H9 (cell line): ENCODE results near the gene VDAC1. TPM values are rescaled to one million over a fixed set of nuclear protein-coding genes. Genes with fewer than 3 reads are reported as not detected.
"Not testable (repeated sequence)": the region's sequence is repeated elsewhere in the genome, so short reads cannot be mapped to it uniquely, and the experiment has no call there.

Source experiments
- DNase-seq: peaks from one replicate; pipeline ENCODE4 v3.0.0-alpha.2; 2017
- H2AFZ ChIP-seq: one replicate; pipeline ENCODE4 v1.6.1; 2013; ENCODE audit warnings: mild to moderate bottlenecking, low read length, control low read depth, moderate library complexity
- H2AK5ac ChIP-seq: 2 replicates; pipeline ENCODE4 v1.6.1; 2013; ENCODE audit warnings: low read length, control low read depth, mixed read lengths; ENCODE audit not compliant: insufficient read length
- H2BK120ac ChIP-seq: one replicate; pipeline ENCODE4 v1.6.1; 2013; ENCODE audit warnings: low read depth, mild to moderate bottlenecking, low read length, control low read depth, inconsistent platforms; ENCODE audit not compliant: poor library complexity, severe bottlenecking
- H2BK12ac ChIP-seq: 2 replicates; pipeline ENCODE4 v1.6.1; 2013; ENCODE audit warnings: low read length, control low read depth, mixed read lengths, low read depth; ENCODE audit not compliant: insufficient read length
- H2BK15ac ChIP-seq: 2 replicates; pipeline ENCODE4 v1.6.1; 2013; ENCODE audit warnings: low read depth, low read length, control low read depth
- H2BK20ac ChIP-seq: one replicate; pipeline ENCODE4 v1.6.1; 2013; ENCODE audit warnings: low read depth, mild to moderate bottlenecking, low read length, control low read depth, inconsistent platforms; ENCODE audit not compliant: poor library complexity, severe bottlenecking
- H2BK5ac ChIP-seq: 2 replicates; pipeline ENCODE4 v1.6.1; 2013; ENCODE audit warnings: low read length, control low read depth, mixed read lengths; ENCODE audit not compliant: insufficient read length
- H3K14ac ChIP-seq: 2 replicates; pipeline ENCODE4 v1.6.1; 2013; ENCODE audit warnings: low read length, control low read depth; ENCODE audit not compliant: insufficient read depth
- H3K18ac ChIP-seq: 2 replicates; pipeline ENCODE4 v1.6.1; 2013; ENCODE audit warnings: low read depth, mild to moderate bottlenecking, mixed read lengths, low read length, control low read depth; ENCODE audit not compliant: insufficient read length
- H3K23ac ChIP-seq: 2 replicates; pipeline ENCODE4 v1.6.1; 2013; ENCODE audit warnings: low read length, control low read depth, mixed read lengths, low read depth; ENCODE audit not compliant: insufficient read length
- H3K23me2 ChIP-seq: 2 replicates; pipeline ENCODE4 v1.6.1; 2013; ENCODE audit warnings: low read depth, mild to moderate bottlenecking, mixed read lengths, low read length, control low read depth; ENCODE audit not compliant: insufficient read length, poor library complexity, severe bottlenecking
- H3K27ac ChIP-seq: 2 replicates; pipeline ENCODE4 v1.5.1; 2013; ENCODE audit warnings: low read length, control low read depth, mixed read lengths, low read depth; ENCODE audit not compliant: insufficient read length
- H3K27me3 ChIP-seq: 2 replicates; pipeline ENCODE4 v1.6.1; 2013; ENCODE audit warnings: low read length, control low read depth, inconsistent platforms; ENCODE audit not compliant: insufficient read depth
- H3K4ac ChIP-seq: 2 replicates; pipeline ENCODE4 v1.6.1; 2013; ENCODE audit warnings: low read depth, mild to moderate bottlenecking, control low read depth, inconsistent platforms, low read length, moderate library complexity
- H3K4me1 ChIP-seq: 2 replicates; pipeline ENCODE4 v1.6.1; 2013; ENCODE audit warnings: low read length, control low read depth, inconsistent platforms; ENCODE audit not compliant: insufficient read depth
- H3K4me2 ChIP-seq: 2 replicates; pipeline ENCODE4 v1.6.1; 2013; ENCODE audit warnings: low read length, control low read depth, mixed read lengths; ENCODE audit not compliant: insufficient read length, insufficient read depth
- H3K56ac ChIP-seq: 2 replicates; pipeline ENCODE4 v1.6.1; 2013; ENCODE audit warnings: low read depth, mild to moderate bottlenecking, mixed read lengths, low read length, control low read depth; ENCODE audit not compliant: insufficient read length
- H3K79me1 ChIP-seq: 2 replicates; pipeline ENCODE4 v1.6.1; 2013; ENCODE audit warnings: low read depth, mild to moderate bottlenecking, moderate library complexity, low read length, control low read depth, inconsistent platforms; ENCODE audit not compliant: insufficient read depth, poor library complexity, severe bottlenecking
- H3K79me2 ChIP-seq: 2 replicates; pipeline ENCODE4 v1.6.1; 2013; ENCODE audit warnings: low read length, control low read depth, inconsistent platforms; ENCODE audit not compliant: insufficient read depth
- H3K9ac ChIP-seq: 2 replicates; pipeline ENCODE4 v1.6.1; 2013; ENCODE audit warnings: low read length, control low read depth, mixed read lengths; ENCODE audit not compliant: insufficient read length; ENCODE audit errors: extremely low read depth
- H3K9me3 ChIP-seq: one replicate; pipeline ENCODE4 v1.6.1; 2013; ENCODE audit warnings: low read depth, low read length, inconsistent platforms; ENCODE audit not compliant: control insufficient read depth
- H3T11ph ChIP-seq: one replicate; pipeline ENCODE4 v1.6.1; 2013; ENCODE audit warnings: mild to moderate bottlenecking, low read length, control low read depth, inconsistent platforms
- H4K20me1 ChIP-seq: one replicate; pipeline ENCODE4 v1.6.1; 2013; ENCODE audit not compliant: control insufficient read depth, insufficient read length, insufficient read depth
- H4K5ac ChIP-seq: 2 replicates; pipeline ENCODE4 v1.6.1; 2013; ENCODE audit warnings: low read depth, mild to moderate bottlenecking, mixed read lengths, low read length, control low read depth; ENCODE audit not compliant: insufficient read length
- H4K8ac ChIP-seq: replicated peaks from 2 replicates; pipeline ENCODE4 v1.6.1; 2013; ENCODE audit warnings: low read length, control low read depth, mixed read lengths, low read depth; ENCODE audit not compliant: insufficient read length
- H4K91ac ChIP-seq: 2 replicates; pipeline ENCODE4 v1.6.1; 2013; ENCODE audit warnings: low read depth, mild to moderate bottlenecking, moderate library complexity, mixed read lengths, low read length, control low read depth; ENCODE audit not compliant: insufficient read length
- H3K27ac Mint-ChIP-seq, 3 experiments: 2 replicates in 2 of 3; 3 replicates in 1 of 3; pipeline ENCODE4 v1.8.0; 2020 to 2021; ENCODE audit warnings: mixed read lengths in 3 of 3, mild to moderate bottlenecking in 1 of 3, moderate library complexity in 1 of 3
- H3K27me3 Mint-ChIP-seq: 2 replicates; pipeline ENCODE4 v1.8.0; 2021; ENCODE audit warnings: low read depth, mild to moderate bottlenecking, moderate library complexity, mixed read lengths
- H3K36me3 Mint-ChIP-seq, 3 experiments: 2 replicates in 2 of 3; 3 replicates in 1 of 3; pipeline ENCODE4 v1.8.0; 2020 to 2021; ENCODE audit warnings: low read depth in 3 of 3, mixed read lengths in 3 of 3; ENCODE audit not compliant: insufficient read depth in 1 of 3
- H3K4me1 Mint-ChIP-seq, 2 experiments: 2 replicates each; pipeline ENCODE4 v1.8.0; 2020; ENCODE audit warnings: mixed read lengths in 2 of 2
- H3K4me3 Mint-ChIP-seq, 2 experiments: 2 replicates in 1 of 2; 3 replicates in 1 of 2; pipeline ENCODE4 v1.8.0; 2020 to 2021; ENCODE audit warnings: mild to moderate bottlenecking in 2 of 2, mixed read lengths in 2 of 2, moderate library complexity in 1 of 2
- H3K9me3 Mint-ChIP-seq, 2 experiments: 2 replicates in 1 of 2; 3 replicates in 1 of 2; pipeline ENCODE4 v1.8.0; 2020; ENCODE audit warnings: mild to moderate bottlenecking in 2 of 2, mixed read lengths in 2 of 2, moderate library complexity in 1 of 2
- WGBS: extraction: QIAGEN DNeasy Blood & Tissue Kit; methylation state at CpG from one replicate; pipeline ENCODE4 v1.1.7; 2013; ENCODE audit warnings: missing lambda C conversion rate, low lambda C conversion rate, mixed read lengths; ENCODE audit not compliant: insufficient read length; ENCODE audit errors: extremely low coverage; 5-methylcytosine and 5-hydroxymethylcytosine counted together
- total RNA-seq: library from RNA; stranded (reverse); gene quantifications from 2 replicates; pipeline ENCODE4 v1.2.1, GENCODE V29; 2021
- TF ChIP-seq, protein P1 (sequence below): fragments of 200-600 bp; sonication (generic); conservative IDR thresholded peaks from 3 replicates; pipeline ENCODE4 v1.8.0; 2021; ENCODE audit warnings: antibody characterized with exemption, mild to moderate bottlenecking

The VDAC1 gene
- total RNA-seq, 1 experiment from 2014 or later: 208 TPM

DNA sequence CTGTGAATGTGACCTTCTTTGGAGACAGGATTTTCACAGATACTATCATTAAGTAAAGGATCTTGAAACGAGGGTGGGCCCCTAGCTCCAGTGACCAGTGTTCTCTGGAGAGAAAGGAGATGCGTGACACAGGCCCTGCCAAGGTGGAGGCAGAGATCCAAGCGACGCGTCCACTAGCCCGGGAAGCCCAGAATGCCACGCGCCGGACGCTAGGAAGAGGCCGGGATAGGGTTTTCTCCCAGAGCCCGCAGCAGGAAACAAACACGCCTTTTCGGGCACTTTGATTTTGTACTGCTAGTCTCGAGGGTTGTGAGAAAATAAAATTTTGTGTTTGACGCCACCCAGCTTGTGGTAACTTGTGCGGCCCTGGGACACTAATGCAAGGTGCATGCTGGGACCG lies 29.6 kb upstream of the VDAC1 start:
- H3K79me2 ChIP-seq: no peaks in the 10 kb centered on the region

DNA sequence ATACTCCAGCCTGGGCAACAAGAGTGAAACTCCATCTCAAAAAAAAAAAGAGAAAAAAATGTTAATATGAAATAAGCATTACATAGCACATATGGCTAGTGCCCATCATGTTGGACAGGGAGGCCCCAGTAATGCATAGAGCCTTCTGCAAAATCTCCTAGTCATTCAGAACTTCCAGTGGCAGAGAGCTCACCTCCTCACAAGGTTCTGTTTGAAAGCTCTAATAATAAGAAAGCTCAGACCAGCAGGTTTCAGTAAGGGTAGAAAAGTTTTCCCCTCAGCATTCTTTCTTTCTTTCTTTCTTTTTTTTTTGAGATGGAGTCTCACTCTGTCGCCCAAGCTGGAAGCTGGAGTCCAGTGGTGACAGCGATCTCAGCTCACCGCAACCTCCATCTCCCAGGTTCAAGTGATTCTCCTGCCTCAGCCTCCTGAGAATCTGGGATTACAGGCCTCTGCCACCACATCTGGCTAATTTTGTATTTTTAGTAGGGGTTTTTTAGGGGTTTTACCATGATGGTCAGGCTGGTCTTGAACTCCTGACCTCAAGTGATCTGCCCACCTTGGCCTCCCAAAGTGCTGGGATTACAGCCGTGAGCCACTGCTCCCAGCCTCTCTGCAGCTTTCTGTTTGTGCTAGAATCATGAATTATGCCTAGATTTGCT lies 25.7 kb upstream of the VDAC1 start:
- not testable (repeated sequence) for H2AK5ac ChIP-seq, H3K4ac ChIP-seq, H2BK20ac ChIP-seq

More for the DNA sequence above, 29.6 kb upstream of the VDAC1 start:
- H4K5ac ChIP-seq: no peak overlapping the region
- no peaks in the 10 kb centered on the region for H3K23me2 ChIP-seq
- peaks cover 0 to 3% of the 10 kb centered on the region in 2 experiments; a peak in 1 of 4 replicates for H3K4me1 Mint-ChIP-seq
- no peaks in the 10 kb centered on the region for H3K4me1 ChIP-seq
- no peak overlapping the region for H2BK15ac ChIP-seq
- TF ChIP-seq, protein P1, sequence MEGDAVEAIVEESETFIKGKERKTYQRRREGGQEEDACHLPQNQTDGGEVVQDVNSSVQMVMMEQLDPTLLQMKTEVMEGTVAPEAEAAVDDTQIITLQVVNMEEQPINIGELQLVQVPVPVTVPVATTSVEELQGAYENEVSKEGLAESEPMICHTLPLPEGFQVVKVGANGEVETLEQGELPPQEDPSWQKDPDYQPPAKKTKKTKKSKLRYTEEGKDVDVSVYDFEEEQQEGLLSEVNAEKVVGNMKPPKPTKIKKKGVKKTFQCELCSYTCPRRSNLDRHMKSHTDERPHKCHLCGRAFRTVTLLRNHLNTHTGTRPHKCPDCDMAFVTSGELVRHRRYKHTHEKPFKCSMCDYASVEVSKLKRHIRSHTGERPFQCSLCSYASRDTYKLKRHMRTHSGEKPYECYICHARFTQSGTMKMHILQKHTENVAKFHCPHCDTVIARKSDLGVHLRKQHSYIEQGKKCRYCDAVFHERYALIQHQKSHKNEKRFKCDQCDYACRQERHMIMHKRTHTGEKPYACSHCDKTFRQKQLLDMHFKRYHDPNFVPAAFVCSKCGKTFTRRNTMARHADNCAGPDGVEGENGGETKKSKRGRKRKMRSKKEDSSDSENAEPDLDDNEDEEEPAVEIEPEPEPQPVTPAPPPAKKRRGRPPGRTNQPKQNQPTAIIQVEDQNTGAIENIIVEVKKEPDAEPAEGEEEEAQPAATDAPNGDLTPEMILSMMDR: no peak
- H4K91ac ChIP-seq: no peak overlapping the region
- no peak overlapping the region for H3K9ac ChIP-seq
- H3K27me3 Mint-ChIP-seq: peaks cover 3% of the 10 kb centered on the region
- H2BK5ac ChIP-seq: no peak overlapping the region
- H4K20me1 ChIP-seq: no peaks in the 10 kb centered on the region
- H3K56ac ChIP-seq: no peak overlapping the region
- no peak overlapping the region for H2BK20ac ChIP-seq
- no peak overlapping the region for H3K18ac ChIP-seq
- no peaks in the 10 kb centered on the region for H3K27me3 ChIP-seq
- no peak overlapping the region for H2BK120ac ChIP-seq
- no peak overlapping the region for H3K14ac ChIP-seq
- no peak overlapping the region for H3K4ac ChIP-seq
- H3K36me3 Mint-ChIP-seq: no peaks in the 10 kb centered on the region
- H3K4me3 Mint-ChIP-seq: no peak overlapping the region
- WGBS: no CpG with 5 or more reads among the region's 18 CpGs
- H3K79me1 ChIP-seq: no peaks in the 10 kb centered on the region
- H2BK12ac ChIP-seq: no peak overlapping the region
- peaks cover 0 to 3% of the 10 kb centered on the region in 2 experiments; a peak in 2 of 5 replicates for H3K9me3 Mint-ChIP-seq
- no peak overlapping the region for H3T11ph ChIP-seq
- DNase-seq: no peak
- no peak overlapping the region for H3K23ac ChIP-seq
- H2AK5ac ChIP-seq: no peak overlapping the region
- no peak overlapping the region for H3K27ac ChIP-seq
- H3K4me2 ChIP-seq: no peak overlapping the region
- no peak overlapping the region for H2AFZ ChIP-seq
- H3K9me3 ChIP-seq: no peaks in the 10 kb centered on the region
- H3K27ac Mint-ChIP-seq: no peak overlapping the region
- no peak overlapping the region for H4K8ac ChIP-seq

More for the DNA sequence above, 25.7 kb upstream of the VDAC1 start:
- not testable (repeated sequence) for H2BK12ac ChIP-seq, H3K27me3 Mint-ChIP-seq, H3K9me3 Mint-ChIP-seq, H3K9me3 ChIP-seq, H4K8ac ChIP-seq, H3K4me2 ChIP-seq, H4K91ac ChIP-seq, H3K9ac ChIP-seq, H3K27ac Mint-ChIP-seq, H3K23ac ChIP-seq, H2BK120ac ChIP-seq, H3K23me2 ChIP-seq, H4K20me1 ChIP-seq, H3K79me2 ChIP-seq, H3K4me1 ChIP-seq, H3K18ac ChIP-seq, H4K5ac ChIP-seq, H3K56ac ChIP-seq, DNase-seq, H3K27me3 ChIP-seq, H2BK15ac ChIP-seq, H3K36me3 Mint-ChIP-seq, H3K4me3 Mint-ChIP-seq, H3K14ac ChIP-seq, H3K27ac ChIP-seq, H3T11ph ChIP-seq, H3K79me1 ChIP-seq, H2BK5ac ChIP-seq, H2AFZ ChIP-seq
- H3K4me1 Mint-ChIP-seq: peaks cover 12% of the 10 kb centered on the region in 2 experiments
- WGBS: no CpG with 5 or more reads among the region's 4 CpGs
